ENCODE measurements around the gene TM6SF1.

- TF ChIP-seq CTCF (IDR thresholded peaks at IDR 0.05 in 4 of 5, conservative IDR thresholded peaks at IDR 0.05 in 1 of 5) = no peak
- TF ChIP-seq POLR2A (IDR thresholded peaks at IDR 0.05) = no peak
Measured at GRCh38 chr15:83153288-83153687, 45.8 kb downstream of the TM6SF1 start.

All from gastrocnemius medialis (tissue), 4 donors.